ENCODE results near the gene STX10. TPM values are rescaled to one million over a fixed set of nuclear protein-coding genes. Genes with fewer than 3 reads are reported as not detected.

Gene STX10
- total and polyA plus RNA-seq, 8 donors = 63.6 to 94.8 (median 72.5) TPM

GRCh38 chr19:13117772-13118423, 32.3 kb downstream of the STX10 start, which contains the start of gene NACC1:
TSS of gene NACC1 (plus strand) at chr19:13118264. CDS start at chr19:13135208, 16,944 bp downstream.
- Histone ChIP-seq H3K9me3 (no peaks in the 10 kb centered on the region), H3K4me3 (peak within 1 kb of the TSS; percentile 93 to 95), H3K27ac (peak within 1 kb of the TSS; percentile 67 to 84), H3K27me3 (no peaks in the 10 kb centered on the region), H3K4me1 (peaks cover 22 to 48% of the 10 kb centered on the region in 2 donors), H3K36me3 (peaks cover 0 to 27% of the 10 kb centered on the region in 2 donors)
- ATAC-seq (peak; percentile 93), DNase-seq (peak; percentile 78 to 99 (median 90))
- intact Hi-C loops (cut with DNase I) = no loop called here
- TF ChIP-seq, protein P1, sequence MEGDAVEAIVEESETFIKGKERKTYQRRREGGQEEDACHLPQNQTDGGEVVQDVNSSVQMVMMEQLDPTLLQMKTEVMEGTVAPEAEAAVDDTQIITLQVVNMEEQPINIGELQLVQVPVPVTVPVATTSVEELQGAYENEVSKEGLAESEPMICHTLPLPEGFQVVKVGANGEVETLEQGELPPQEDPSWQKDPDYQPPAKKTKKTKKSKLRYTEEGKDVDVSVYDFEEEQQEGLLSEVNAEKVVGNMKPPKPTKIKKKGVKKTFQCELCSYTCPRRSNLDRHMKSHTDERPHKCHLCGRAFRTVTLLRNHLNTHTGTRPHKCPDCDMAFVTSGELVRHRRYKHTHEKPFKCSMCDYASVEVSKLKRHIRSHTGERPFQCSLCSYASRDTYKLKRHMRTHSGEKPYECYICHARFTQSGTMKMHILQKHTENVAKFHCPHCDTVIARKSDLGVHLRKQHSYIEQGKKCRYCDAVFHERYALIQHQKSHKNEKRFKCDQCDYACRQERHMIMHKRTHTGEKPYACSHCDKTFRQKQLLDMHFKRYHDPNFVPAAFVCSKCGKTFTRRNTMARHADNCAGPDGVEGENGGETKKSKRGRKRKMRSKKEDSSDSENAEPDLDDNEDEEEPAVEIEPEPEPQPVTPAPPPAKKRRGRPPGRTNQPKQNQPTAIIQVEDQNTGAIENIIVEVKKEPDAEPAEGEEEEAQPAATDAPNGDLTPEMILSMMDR (IDR thresholded peaks at IDR 0.05) = no peak

- ATAC-seq = peak; percentile 15
These were observed 32.9 kb downstream of the STX10 start for GRCh38 chr19:13117176-13117771.

DNA sequence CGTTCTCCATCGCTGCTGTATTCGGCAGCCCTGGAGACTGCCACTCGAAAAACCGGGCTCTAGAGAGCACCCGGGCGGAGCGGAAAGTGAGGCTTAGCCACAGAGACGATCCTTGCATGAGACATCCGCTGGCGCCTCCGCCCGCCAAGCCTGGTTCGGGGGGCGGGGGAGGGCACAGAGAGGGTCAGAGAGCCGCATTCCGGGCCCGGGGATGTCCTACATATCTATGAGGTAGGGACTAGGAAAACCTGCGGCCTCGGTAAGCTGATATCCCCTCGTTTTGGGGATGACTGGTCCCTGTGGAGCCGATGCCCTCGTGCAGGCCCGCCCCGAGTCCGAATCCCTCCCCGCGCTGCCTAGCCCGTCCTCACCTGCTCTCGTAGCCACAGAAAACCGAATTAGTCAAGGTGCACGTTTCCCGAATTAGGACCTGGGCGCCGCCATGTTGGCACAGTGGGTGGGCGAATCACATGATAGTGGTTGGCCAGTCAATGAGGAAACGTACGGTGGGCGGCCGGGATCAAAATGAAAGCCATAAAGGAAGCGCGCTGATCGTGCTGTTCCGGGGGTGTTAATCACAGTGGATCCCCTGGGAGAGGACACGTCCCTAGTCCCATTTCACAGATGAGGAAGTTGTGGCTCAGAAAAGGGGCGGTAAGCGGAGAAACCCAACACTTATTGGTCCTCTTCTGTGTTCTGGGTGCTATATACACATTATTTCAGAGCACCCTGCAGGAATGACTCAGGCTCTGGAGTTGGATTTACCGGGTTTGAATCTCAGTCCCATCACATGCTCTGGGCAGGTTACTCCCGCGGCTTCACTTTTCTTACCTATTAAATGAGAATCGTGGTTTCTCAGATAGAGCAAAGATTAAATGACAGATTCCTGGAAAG, 33.6 kb downstream of the STX10 start, which contains the start of gene TRMT1:
Gene TRMT1, minus strand, starts transcription at position 459 of the 894 bp plus-strand sequence. Its CDS starts 341 bp downstream, at position 118.
- TF ChIP-seq, protein P1 (IDR thresholded peaks at IDR 0.05) = no peak
- H3K4me3 ChIP-seq = peak within 1 kb of the TSS; percentile 93 to 95
- H3K9me3 ChIP-seq = no peaks in the 10 kb centered on the region
- peak within 1 kb of the TSS; percentile 67 to 84 for H3K27ac ChIP-seq
- peak; percentile 89 to 92 (median 91) for DNase-seq
- peak; percentile 78 for ATAC-seq
- H3K27me3 ChIP-seq = no peaks in the 10 kb centered on the region
- H3K4me1 ChIP-seq = peaks cover 22 to 48% of the 10 kb centered on the region in 2 donors
- peaks cover 0 to 27% of the 10 kb centered on the region in 2 donors for H3K36me3 ChIP-seq
- intact Hi-C loops (cut with DNase I) = no loop called here

More at GRCh38 chr19:13117176-13117771, 32.9 kb downstream of the STX10 start:
- intact Hi-C loops (cut with DNase I) = no loop called here
- Histone ChIP-seq H3K9me3 (no peaks in the 10 kb centered on the region), H3K27me3 (no peaks in the 10 kb centered on the region), H3K27ac (peak overlapping the region; percentile 67 to 84), H3K4me1 (peaks cover 22 to 48% of the 10 kb centered on the region in 2 donors), H3K4me3 (peak overlapping the region; percentile 93 to 95), H3K36me3 (peaks cover 0 to 33% of the 10 kb centered on the region in 2 donors)
- TF ChIP-seq, protein P1 (IDR thresholded peaks at IDR 0.05) = no peak
- DNase-seq = no peak

DNA sequence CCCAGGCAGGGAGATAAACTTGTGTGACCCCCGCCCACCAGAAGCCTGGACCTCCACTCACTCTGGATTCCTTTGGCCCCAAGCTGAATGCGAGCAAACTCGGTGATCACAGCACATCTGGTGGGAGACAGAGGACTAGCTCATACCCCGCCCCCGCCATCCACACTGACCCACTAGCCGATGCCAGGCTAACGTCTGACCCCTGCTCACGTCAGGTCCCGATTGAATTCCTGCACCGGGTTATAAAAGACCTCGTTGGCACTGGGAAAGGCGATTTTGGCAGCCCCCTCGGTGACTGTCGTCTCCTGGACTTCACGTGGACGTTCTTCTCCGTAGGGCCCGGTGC, 34.3 kb downstream of the STX10 start:
- Histone ChIP-seq H3K27me3 (no peaks in the 10 kb centered on the region), H3K9me3 (no peaks in the 10 kb centered on the region), H3K4me1 (peaks cover 22 to 44% of the 10 kb centered on the region in 2 donors), H3K4me3 (peak overlapping the region; percentile 93 to 95), H3K36me3 (peaks cover 0 to 26% of the 10 kb centered on the region in 2 donors), H3K27ac (peak overlapping the region in 1 of 2 donors; percentile 84)
- intact Hi-C loops (cut with DNase I) = no loop called here
- ATAC-seq (no peak), DNase-seq (no peak)
- TF ChIP-seq, protein P1 (IDR thresholded peaks at IDR 0.05) = no peak

Measured in left lung (tissue), 10 donors.